Skeletal muscle tissue (tissue), 4 donors: ENCODE measurements around the gene SNF8. TPM values are rescaled to one million over a fixed set of nuclear protein-coding genes. Genes with fewer than 3 reads are reported as not detected.

Experiments used
- H3K27ac ChIP-seq: one replicate; pipeline ENCODE4 v1.7.0; 2013; ENCODE audit warnings: mild to moderate bottlenecking, low read depth, low read length, inconsistent platforms
- H3K27me3 ChIP-seq, 3 donors: one replicate each; pipeline ENCODE4 v1.7.0; 2013; ENCODE audit warnings: low read length in 3 of 3; ENCODE audit not compliant: control insufficient read depth in 3 of 3, insufficient read depth in 3 of 3
- H3K36me3 ChIP-seq, 3 donors: one replicate each; pipeline ENCODE4 v1.7.0; 2013; ENCODE audit warnings: low read length in 3 of 3; ENCODE audit not compliant: control insufficient read depth in 3 of 3, insufficient read depth in 3 of 3
- H3K4me1 ChIP-seq, 3 donors: one replicate each; pipeline ENCODE4 v1.7.0; 2013; ENCODE audit warnings: low read length in 3 of 3, mild to moderate bottlenecking in 3 of 3; ENCODE audit not compliant: control insufficient read depth in 3 of 3, insufficient read depth in 3 of 3
- H3K4me3 ChIP-seq, 3 donors: one replicate each; pipeline ENCODE4 v1.7.0; 2013; ENCODE audit warnings: low read length in 3 of 3
- H3K9ac ChIP-seq, 3 donors: one replicate each; pipeline ENCODE4 v1.7.0; 2013; ENCODE audit warnings: low read length in 3 of 3, mild to moderate bottlenecking in 3 of 3, moderate library complexity in 2 of 3, low read depth in 1 of 3
- H3K9me3 ChIP-seq, 3 donors: one replicate each; pipeline ENCODE4 v1.7.0; 2013; ENCODE audit warnings: low read length in 3 of 3; ENCODE audit not compliant: control insufficient read depth in 3 of 3
- total RNA-seq: library from RNA; depleted of rRNA; stranded (reverse); fragments of >200 nt; gene quantifications from one replicate; pipeline ENCODE4 v1.2.3, GENCODE V29; 2014
- donor health status: Osteomylitis.

The SNF8 gene
- total RNA-seq, 1 donor from 2014 or later, result 47.5 TPM

DNA sequence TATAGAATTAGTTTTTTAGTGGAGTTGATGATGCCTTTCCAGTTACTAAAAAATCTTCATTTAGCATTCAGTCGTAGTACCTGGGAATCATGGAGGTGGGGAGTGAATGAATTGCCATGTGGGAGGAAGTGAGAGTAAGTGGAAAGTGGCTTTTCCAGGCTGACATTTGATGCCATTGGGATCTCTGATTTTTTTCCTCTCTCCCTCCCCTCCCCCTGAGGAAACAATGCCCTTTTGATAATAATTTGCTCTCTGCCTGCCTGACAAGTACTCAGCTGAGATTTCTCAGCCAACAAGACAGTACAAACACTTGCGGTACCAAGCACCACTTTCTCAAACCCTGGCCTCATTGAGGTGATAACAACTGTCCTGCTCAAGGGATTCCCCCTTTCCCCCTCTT, 34.3 kb downstream of the SNF8 start:
- Histone ChIP-seq H3K9me3 (no peaks in the 10 kb centered on the region), H3K27me3 (no peaks in the 10 kb centered on the region), H3K9ac (no peak overlapping the region), H3K27ac (no peak overlapping the region), H3K36me3 (peaks cover 2 to 19% (median 16%) of the 10 kb centered on the region in 3 donors), H3K4me1 (peaks cover 18 to 27% (median 25%) of the 10 kb centered on the region in 3 donors), H3K4me3 (no peak overlapping the region)

- peaks cover 2 to 19% (median 16%) of the 10 kb centered on the region in 3 donors for H3K36me3 ChIP-seq
- H3K9ac ChIP-seq, result peak overlapping the region in 1 of 3 donors; percentile 63
- H3K9me3 ChIP-seq, result no peaks in the 10 kb centered on the region
- peaks cover 18 to 27% (median 25%) of the 10 kb centered on the region in 3 donors for H3K4me1 ChIP-seq
- no peaks in the 10 kb centered on the region for H3K27me3 ChIP-seq
- H3K27ac ChIP-seq, result no peak overlapping the region
- peak overlapping the region; percentile 0 to 88 (median 78) for H3K4me3 ChIP-seq
Observed at GRCh38 chr17:48909783-48910182, 34.9 kb downstream of the SNF8 start.

- H3K4me1 ChIP-seq, result peaks cover 18 to 27% (median 25%) of the 10 kb centered on the region in 3 donors
- H3K9ac ChIP-seq, result peak overlapping the region; percentile 63 to 88 (median 72)
Observed at GRCh38 chr17:48908853-48909394, 35.7 kb downstream of the SNF8 start.

DNA sequence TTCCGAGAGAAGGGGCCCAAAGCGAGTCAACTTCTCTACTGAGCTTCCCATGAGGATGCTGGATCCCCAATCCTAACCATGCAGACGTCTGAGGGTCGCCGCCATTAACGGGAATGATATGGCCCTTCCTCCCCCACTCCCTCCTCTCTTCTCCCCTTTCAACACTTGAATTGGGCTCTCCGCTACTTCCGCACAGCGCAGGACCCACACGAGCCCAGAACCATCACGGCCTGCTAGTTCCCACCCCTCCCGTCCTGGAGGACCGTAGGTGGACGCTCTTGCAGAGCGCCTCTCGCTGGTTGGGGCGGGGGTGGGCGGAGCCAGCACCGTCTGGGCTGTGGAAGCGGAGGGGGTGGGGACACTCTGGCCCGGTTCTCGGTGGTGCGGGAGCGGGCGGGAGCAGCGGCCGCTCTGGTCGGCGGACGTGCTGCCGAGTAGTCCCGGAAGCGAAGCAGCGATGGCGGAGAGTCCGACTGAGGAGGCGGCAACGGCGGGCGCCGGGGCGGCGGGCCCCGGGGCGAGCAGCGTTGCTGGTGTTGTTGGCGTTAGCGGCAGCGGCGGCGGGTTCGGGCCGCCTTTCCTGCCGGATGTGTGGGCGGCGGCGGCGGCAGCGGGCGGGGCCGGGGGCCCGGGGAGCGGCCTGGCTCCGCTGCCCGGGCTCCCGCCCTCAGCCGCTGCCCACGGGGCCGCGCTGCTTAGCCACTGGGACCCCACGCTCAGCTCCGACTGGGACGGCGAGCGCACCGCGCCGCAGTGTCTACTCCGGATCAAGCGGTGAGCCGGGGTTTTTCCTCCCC, 36.4 kb downstream of the SNF8 start, which contains the start of gene UBE2Z:
UBE2Z (plus strand) TSS at position 361 of the 797 bp plus-strand sequence; CDS start at position 458, 97 bp downstream.
- Histone ChIP-seq H3K4me3 (peak within 1 kb of the TSS; percentile 88 to 96 (median 92)), H3K27ac (peak within 1 kb of the TSS; percentile 88), H3K4me1 (peaks cover 18 to 27% (median 25%) of the 10 kb centered on the region in 3 donors), H3K9ac (peak within 1 kb of the TSS; percentile 75 to 93 (median 88)), H3K36me3 (peaks cover 2 to 14% (median 12%) of the 10 kb centered on the region in 3 donors), H3K27me3 (no peaks in the 10 kb centered on the region), H3K9me3 (no peaks in the 10 kb centered on the region)

More at GRCh38 chr17:48908853-48909394, 35.7 kb downstream of the SNF8 start:
- Histone ChIP-seq H3K27ac (peak overlapping the region; percentile 88), H3K27me3 (no peaks in the 10 kb centered on the region), H3K9me3 (no peaks in the 10 kb centered on the region), H3K4me3 (peak overlapping the region; percentile 78 to 96 (median 88)), H3K36me3 (peaks cover 2 to 16% (median 14%) of the 10 kb centered on the region in 3 donors)

GRCh38 chr17:48907713-48908046, 37.0 kb downstream of the SNF8 start:
- peaks cover 2 to 12% (median 8%) of the 10 kb centered on the region in 3 donors for H3K36me3 ChIP-seq
- peak overlapping the region; percentile 88 to 96 (median 92) for H3K4me3 ChIP-seq
- no peaks in the 10 kb centered on the region for H3K27me3 ChIP-seq
- peak overlapping the region; percentile 88 for H3K27ac ChIP-seq
- H3K9me3 ChIP-seq, result no peaks in the 10 kb centered on the region
- peaks cover 18 to 27% (median 25%) of the 10 kb centered on the region in 3 donors for H3K4me1 ChIP-seq
- peak overlapping the region; percentile 75 to 93 (median 88) for H3K9ac ChIP-seq

- H3K4me1 ChIP-seq, result peaks cover 18 to 24% (median 23%) of the 10 kb centered on the region in 3 donors
- H3K4me3 ChIP-seq, result no peak overlapping the region
- peaks cover 2 to 8% (median 4%) of the 10 kb centered on the region in 3 donors for H3K36me3 ChIP-seq
- H3K27me3 ChIP-seq, result no peaks in the 10 kb centered on the region
- no peaks in the 10 kb centered on the region for H3K9me3 ChIP-seq
- H3K9ac ChIP-seq, result no peak overlapping the region
- H3K27ac ChIP-seq, result no peak overlapping the region
Observed at GRCh38 chr17:48905987-48906515, 38.6 kb downstream of the SNF8 start.

GRCh38 chr17:48904428-48904827, 40.2 kb downstream of the SNF8 start:
- Histone ChIP-seq H3K9ac (no peak overlapping the region), H3K36me3 (no peaks in the 10 kb centered on the region), H3K27ac (no peak overlapping the region), H3K4me1 (peaks cover 4 to 7% (median 7%) of the 10 kb centered on the region in 3 donors), H3K4me3 (no peak overlapping the region), H3K9me3 (no peaks in the 10 kb centered on the region), H3K27me3 (no peaks in the 10 kb centered on the region)

GRCh38 chr17:48903401-48903800, 41.2 kb downstream of the SNF8 start:
- Histone ChIP-seq H3K36me3 (peaks cover 0 to 2% (median 0%) of the 10 kb centered on the region in 3 donors), H3K9me3 (no peaks in the 10 kb centered on the region), H3K27ac (no peak overlapping the region), H3K4me3 (no peak overlapping the region), H3K27me3 (no peaks in the 10 kb centered on the region), H3K9ac (no peak overlapping the region), H3K4me1 (peaks cover 2 to 4% (median 3%) of the 10 kb centered on the region in 3 donors)

DNA sequence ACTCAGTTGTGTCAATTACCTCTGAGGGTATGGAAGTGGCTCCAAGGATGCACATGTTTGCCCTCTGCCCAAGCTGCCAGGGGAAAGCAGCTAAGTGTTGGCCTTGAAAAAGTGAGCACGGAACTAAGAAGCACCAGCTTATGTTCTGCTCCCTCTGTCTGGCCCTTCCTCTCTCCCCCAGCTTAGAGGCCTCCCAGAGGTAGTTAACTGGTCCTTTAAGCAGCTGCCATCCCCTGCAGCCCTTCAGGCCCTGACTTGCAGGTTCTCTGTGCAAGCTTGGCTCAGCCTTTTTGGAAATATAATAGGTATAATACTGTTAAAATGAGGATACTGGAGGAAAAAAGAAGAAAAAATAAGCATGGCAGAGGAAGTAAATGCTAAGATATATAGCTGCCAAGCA, 43.4 kb downstream of the SNF8 start:
- no peak overlapping the region for H3K27ac ChIP-seq
- H3K4me1 ChIP-seq, result no peaks in the 10 kb centered on the region
- H3K4me3 ChIP-seq, result no peak overlapping the region
- peaks cover 3 to 16% (median 11%) of the 10 kb centered on the region in 3 donors for H3K36me3 ChIP-seq
- H3K27me3 ChIP-seq, result no peaks in the 10 kb centered on the region
- H3K9me3 ChIP-seq, result no peaks in the 10 kb centered on the region
- no peak overlapping the region for H3K9ac ChIP-seq
